Activated naive CD4-positive, alpha-beta T cell treated with anti-CD3 and anti-CD28 coated beads, Interleukin-2, amount 50 U/mL, for 72 hours (primary cell): ENCODE results near the gene MMEL1. TPM values are rescaled to one million over a fixed set of nuclear protein-coding genes. Genes with fewer than 3 reads are reported as not detected.
A peak's percentile ranks its signal among the peaks of the same experiment; 100 is the strongest.
"Not testable (repeated sequence)": the region's sequence is repeated elsewhere in the genome, so short reads cannot be mapped to it uniquely, and the experiment has no call there.

ENCODE experiments used
- ATAC-seq, 2 donors: fragments of 150-1000 bp; cut with Tn5 transposase; 2 replicates each; pipeline ENCODE4 v1.10.0; 2021; ENCODE audit warnings: mild to moderate bottlenecking in 2 of 2, moderate library complexity in 2 of 2
- DNase-seq, 2 donors: peaks; one replicate each; pipeline ENCODE4 v3.0.0; 2021 to 2022; ENCODE audit warnings: low spot score in 2 of 2
- H3K27ac Mint-ChIP-seq, 2 donors: one replicate each; pipeline ENCODE4 v1.8.0; 2022; ENCODE audit warnings: mild to moderate bottlenecking in 2 of 2, mixed read lengths in 2 of 2
- H3K36me3 Mint-ChIP-seq, 2 donors: one replicate each; pipeline ENCODE4 v1.8.0; 2022; ENCODE audit warnings: mixed read lengths in 2 of 2
- H3K9me3 Mint-ChIP-seq, 2 donors: one replicate each; pipeline ENCODE4 v1.8.0; 2022; ENCODE audit warnings: mixed read lengths in 2 of 2
- total RNA-seq, 2 donors: library from RNA; stranded (reverse); gene quantifications; one replicate each; pipeline ENCODE4 v1.2.3, GENCODE V29; 2022

The MMEL1 gene
- total RNA-seq, 2 donors from 2014 or later = 1.4 to 2.5 TPM

DNA sequence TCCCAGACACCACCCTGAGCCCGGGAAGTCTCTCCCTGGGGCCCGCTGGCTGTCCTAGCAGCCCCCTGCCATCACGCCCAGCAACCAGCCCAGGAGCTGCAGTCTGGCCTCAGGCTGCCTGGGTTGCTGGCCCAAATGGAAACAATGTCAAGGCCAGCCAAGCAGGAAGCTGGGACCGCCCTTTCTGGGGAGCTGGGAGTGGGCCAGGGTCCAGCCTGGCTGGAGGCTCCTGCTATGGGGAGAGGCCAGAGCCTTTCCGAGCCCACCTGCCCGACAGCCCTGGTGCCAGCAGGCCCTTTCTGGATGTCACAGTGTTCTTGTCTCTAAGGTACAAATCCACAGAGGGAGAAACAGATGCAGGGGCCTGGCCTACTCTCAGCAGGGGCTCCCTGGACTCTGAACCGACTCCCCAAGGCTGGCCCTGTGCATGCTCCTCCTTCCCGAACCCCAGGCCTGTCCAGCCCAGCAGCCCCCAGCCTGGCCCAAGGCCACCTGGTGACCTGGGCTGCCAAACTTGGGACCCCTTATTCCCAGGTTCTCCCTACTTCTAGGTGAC, 1.2 kb upstream of the MMEL1 start:
- DNase-seq = no peak
- Mint-ChIP-seq H3K27ac (no peak overlapping the region), H3K9me3 (peaks cover 8 to 19% of the 10 kb centered on the region in 2 donors), H3K36me3 (peaks cover 8 to 24% of the 10 kb centered on the region in 2 donors)
- no peak for ATAC-seq

DNA sequence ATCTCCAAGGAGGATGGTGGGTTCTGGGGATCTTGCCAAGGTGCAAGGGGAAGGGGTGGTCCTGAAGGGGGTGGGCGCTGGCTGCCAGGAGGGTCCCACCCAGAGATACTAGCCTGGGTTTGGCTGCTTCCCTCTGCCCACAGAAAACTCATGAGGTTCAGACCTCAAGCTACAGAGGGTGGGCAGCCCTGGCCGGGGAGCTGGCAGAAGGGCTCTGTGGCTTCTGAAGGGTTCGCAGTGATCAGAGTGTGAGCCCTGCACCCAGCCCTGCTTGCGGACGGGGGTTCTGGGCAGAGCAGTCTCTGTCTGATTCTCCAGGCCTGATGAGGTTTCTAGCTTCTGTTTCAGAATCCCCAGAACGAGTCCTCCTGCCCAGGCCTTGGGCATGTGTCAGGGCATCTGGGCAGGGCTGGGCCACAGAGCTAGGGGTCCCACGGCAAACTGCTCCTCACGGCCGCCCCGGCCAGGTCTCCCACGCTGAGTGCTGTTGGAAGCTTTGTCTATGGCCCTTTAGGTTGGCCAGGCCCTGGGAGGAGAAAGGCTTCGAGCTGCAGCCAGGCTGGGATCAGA, 635 bp upstream of the MMEL1 start:
- Mint-ChIP-seq H3K27ac (no peak overlapping the region), H3K9me3 (peaks cover 8 to 19% of the 10 kb centered on the region in 2 donors), H3K36me3 (peaks cover 8 to 24% of the 10 kb centered on the region in 2 donors)
- DNase-seq = no peak
- no peak for ATAC-seq

DNA sequence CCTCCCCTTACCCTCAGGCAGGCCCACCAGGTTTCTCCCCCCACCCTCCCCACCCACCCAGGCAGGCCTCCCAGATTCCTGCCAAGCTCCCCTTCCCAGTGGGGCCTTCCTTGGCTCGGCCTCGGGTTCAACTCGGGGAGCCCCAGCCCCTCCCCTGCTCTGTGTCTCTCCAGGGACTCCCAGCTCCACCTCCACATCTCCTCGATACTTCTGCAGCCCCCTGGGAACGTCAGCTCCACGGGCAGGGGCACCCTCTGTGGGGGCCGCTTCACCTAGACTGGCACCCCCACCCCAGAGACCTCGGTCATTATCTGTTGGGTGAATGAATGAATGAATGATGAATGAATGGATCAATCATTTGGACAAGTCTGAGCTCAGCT, 775 bp downstream of the MMEL1 start:
- Mint-ChIP-seq H3K9me3 (peaks cover 8 to 16% of the 10 kb centered on the region in 2 donors), H3K36me3 (peaks cover 8 to 20% of the 10 kb centered on the region in 2 donors), H3K27ac (no peak overlapping the region)
- DNase-seq = no peak
- ATAC-seq = no peak

DNA sequence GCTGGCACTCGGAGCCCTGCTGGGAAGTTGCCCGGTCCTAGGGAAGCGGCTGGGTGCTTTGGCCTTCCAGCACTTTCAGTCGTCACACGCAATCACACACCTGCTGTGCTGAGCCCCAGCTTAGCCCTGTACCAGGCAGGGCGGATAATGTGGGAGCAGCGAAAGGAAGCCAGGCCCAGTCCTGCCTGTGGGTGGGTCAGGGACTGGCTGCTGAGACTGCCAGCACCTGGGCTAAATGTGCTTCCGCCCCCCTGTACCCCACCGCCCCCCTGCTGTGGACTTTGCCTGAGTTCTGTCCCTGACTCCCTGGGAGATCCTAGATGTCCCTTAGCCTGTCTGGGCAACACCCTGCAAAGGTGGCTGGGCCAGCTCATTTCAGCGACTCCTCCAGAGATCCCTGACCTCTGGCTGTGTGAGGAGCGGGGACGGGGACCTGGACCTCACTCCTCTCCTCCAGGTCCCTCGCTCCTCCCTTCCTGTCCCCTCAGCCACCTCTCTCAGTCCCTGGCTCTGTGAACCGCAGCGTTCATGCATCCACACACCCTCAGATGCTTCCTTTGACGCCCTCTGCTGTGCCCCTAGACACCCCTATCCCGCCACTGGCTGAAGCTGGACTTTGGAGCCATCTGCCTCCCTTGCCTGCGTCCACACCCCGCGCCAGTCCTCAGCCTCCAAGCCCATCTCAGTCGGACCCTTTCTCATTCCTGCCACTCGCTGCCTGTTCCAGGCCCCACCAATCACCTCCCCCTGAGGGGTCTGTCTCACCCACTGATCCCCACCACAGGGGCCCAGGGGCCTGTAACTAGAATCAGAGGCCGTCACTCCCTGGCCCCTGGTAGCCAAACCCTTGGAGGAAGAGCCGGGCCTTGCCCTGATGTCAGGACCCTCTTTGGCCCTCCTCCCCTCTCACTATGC, 1.4 kb downstream of the MMEL1 start:
- DNase-seq = no peak
- Mint-ChIP-seq H3K36me3 (peaks cover 8 to 13% of the 10 kb centered on the region in 2 donors), H3K9me3 (peaks cover 8 to 11% of the 10 kb centered on the region in 2 donors), H3K27ac (no peak overlapping the region)
- no peak for ATAC-seq

DNA sequence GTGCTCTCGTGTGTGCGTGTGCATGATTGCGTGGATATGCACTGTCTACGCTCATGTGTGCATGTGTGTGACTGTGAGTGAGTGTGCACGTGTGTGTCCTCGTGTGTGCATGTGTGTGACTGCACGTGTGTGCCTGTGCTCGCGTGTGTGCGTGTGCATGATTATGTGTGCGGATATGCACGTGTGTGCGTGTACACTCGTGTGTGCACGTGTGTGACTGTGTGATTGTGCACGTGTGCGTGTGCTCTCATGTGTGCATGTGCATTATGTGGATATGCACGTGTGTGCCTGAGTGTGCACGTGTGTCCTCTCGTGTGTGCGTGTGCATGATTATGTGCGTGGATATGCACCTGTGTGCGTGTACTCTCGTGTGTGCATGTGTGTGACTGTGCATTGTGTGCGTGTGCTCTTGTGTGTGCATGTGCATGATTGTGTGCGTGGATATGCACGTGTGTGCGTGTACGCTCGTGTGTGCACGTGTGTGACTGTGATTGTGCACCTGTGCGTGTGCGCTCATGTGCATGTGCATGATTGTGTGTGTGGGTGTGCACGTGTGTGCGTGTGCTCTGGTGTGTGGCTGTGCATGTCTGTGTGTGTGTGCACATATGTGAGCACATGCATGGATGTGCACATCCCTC, 2.2 kb downstream of the MMEL1 start:
- Mint-ChIP-seq H3K9me3 (peaks cover 8 to 11% of the 10 kb centered on the region in 2 donors), H3K36me3 (peaks cover 7 to 8% of the 10 kb centered on the region in 2 donors), H3K27ac (no peak overlapping the region)
- ATAC-seq (no peak), DNase-seq (no peak)

DNA sequence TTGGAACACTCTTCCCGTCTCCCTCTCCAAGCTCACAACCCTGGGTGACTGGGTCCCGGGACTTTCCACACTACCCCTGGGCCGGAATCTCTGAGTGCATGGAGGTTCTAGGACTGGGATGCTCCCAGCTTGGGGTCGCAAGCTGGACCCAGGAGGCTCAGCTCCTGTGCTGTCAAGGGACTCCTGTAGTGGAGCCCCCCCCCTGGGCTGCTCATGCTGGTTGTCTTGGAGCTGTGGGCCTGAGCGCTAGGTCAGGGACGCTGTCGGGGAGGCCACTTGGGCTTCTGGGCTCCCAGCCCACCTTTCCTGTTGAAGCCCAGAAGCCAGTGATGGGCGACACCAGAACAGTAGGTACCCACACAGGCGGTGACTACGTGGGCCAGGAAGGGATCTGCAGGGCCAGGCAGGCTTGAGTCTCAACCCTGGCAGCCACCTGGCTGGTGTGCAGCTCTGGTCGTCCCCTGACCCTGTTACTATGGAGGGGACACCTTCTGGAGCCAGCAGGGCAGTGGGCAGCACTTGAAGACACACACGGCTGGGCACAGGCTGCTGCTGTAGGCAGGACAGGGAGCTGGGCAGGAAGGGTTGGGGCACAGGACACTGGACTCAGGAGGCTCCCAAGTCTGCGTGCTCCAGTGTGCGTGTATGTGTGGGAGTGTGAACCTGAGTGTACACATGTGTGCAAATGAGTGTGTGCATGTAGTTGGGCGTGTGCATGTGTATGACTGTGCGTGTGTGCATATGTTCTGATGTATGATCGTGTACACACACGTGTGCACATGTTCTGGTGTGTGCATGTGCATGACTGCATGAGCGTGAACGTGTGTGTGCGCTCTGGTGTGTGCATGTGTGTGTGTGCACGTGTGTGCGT, 3.0 kb downstream of the MMEL1 start:
- no peak overlapping the region for H3K27ac Mint-ChIP-seq
- ATAC-seq (no peak), DNase-seq (no peak)
- H3K9me3 Mint-ChIP-seq = peaks cover 8 to 11% of the 10 kb centered on the region in 2 donors
- peaks cover 7 to 8% of the 10 kb centered on the region in 2 donors for H3K36me3 Mint-ChIP-seq

DNA sequence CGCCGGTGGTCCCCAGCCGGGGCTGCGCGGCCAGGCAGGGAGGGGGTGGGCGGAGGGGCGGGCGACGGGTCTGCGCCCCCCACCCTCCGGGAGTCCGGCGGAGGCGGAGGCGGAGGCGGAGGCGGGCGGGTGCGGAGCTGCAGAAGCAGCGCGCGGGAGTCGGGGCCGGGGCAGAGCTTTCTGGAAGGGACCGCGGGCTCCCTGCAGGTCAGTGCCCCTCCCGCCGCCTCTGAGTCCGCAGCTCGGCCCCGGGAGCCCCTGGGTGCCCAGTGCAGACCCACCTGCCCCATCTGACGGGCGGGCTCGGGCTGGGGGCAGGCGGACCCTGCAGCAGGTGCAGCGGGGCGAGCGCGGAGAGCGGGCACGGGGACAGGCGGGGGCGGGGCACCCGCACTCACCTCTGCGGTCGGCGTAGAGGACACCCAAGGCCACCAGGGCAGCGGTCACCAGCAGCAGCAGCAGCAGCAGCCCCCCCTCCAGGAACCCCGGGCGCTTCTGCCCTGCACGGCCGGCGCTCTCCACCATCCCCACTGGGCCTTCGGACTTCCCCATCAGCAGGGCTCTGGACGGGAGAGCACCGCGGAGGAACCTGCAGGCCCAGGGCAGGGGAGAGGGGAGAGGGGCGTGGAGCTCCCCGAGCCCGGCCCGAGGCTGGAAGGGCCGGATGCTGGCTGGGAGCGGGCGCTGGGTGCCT, 3.7 kb downstream of the MMEL1 start:
- ATAC-seq = no peak
- no peak for DNase-seq
- peaks cover 7 to 8% of the 10 kb centered on the region in 2 donors for H3K36me3 Mint-ChIP-seq
- no peak overlapping the region for H3K27ac Mint-ChIP-seq
- H3K9me3 Mint-ChIP-seq = peaks cover 8 to 11% of the 10 kb centered on the region in 2 donors

DNA sequence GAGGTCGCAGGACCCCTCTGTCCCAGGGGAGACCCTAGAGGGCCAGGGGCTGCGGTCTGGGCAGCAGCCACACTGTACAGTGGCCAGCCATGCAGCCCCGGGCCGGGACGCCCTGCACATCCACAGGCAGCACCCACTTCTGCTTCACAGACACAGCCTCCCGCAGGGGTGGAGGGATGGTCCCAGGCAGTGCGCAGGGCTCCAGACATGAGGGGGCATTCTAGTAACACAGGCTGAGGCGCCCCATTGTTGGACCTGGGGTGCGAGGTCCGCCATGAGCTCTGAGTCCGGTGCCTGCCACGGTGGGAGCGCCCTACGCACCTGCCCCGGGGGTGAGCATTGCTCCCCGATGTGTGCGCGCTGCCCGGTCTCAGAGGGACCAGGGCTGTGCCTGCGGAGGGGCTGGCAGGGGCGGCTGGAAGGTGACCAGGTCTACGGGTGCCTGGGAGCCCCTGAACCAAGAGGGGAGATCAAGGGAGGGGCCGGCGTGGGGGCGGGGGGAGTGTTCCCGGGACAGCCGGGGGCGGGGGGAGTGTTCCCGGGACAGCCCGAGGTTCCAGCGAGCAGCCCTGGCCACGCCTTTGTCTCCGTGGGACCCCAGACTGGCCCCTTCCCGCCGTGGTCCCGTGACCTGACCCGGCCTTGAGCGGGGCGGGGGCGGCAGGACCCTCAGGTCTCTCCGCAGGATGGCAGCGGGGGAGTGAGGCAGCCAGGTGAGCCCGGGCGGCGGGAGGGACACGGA, 4.5 kb downstream of the MMEL1 start:
- DNase-seq (no peak), ATAC-seq (peak in 1 of 2 donors; percentile 43)
- H3K27ac Mint-ChIP-seq = no peak overlapping the region
- peaks cover 8 to 11% of the 10 kb centered on the region in 2 donors for H3K9me3 Mint-ChIP-seq
- H3K36me3 Mint-ChIP-seq = peaks cover 7 to 8% of the 10 kb centered on the region in 2 donors

DNA sequence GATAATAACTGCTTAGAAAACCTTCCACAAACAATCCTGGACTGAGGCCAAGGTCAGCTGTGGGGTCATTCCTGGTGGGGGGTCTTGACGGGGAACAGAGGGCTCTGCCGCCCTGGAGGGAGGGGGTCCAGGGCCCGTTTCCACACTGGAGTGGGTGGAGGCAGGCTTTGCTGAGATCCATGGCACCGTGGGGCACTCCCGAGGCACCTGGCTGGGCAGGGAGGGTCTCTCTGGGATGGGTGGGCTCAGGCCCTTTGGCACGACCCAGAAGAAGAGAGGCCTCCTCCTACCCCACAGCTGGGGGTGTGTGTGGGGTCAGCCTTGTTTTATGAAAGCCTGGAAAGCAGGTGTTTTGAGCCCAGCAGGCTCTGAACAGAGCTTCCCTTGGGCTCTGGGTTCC, 5.1 kb downstream of the MMEL1 start:
- Mint-ChIP-seq H3K36me3 (peaks cover 7 to 8% of the 10 kb centered on the region in 2 donors), H3K9me3 (peaks cover 8 to 11% of the 10 kb centered on the region in 2 donors), H3K27ac (no peak overlapping the region)
- DNase-seq (no peak), ATAC-seq (no peak)

DNA sequence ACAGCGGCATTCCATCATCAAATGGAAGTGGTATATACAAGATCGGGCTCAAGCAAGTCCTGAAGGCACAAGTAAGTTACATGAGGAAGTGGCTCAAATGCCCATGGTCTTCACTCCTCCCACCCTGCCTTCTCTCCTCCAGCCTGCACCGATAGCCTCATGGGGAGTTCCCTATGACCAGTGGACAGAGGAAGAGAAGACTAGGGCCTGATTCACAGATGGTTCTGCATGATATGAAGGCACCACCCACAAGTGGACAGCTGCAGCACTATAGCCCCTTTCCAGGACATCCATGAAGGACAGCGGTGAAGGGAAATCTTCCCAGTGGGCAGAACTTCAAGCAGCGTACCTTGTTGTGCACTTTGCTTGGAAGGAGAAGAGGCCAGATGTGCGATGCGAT, 7.1 kb downstream of the MMEL1 start:
- H3K9me3 Mint-ChIP-seq = peaks cover 6 to 13% of the 10 kb centered on the region in 2 donors

DNA sequence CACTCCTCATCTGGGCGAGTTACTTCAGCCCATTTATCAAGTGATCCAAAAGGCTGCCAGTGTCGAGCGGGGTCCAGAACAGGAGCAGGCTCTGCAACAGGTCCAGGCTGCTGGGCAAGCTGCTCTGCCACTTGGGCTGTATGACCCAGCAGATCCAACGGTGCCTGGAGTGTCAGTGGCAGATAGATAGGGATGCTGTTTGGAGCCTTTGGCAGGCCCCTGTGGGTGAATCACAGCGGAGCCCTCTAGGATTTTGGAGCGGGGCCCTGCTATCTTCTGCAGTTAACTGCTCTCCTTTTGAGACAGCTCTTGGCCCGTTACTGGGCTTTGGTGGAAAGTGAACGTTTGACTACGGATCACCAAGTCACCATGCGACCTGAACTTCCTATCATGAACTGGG, 7.5 kb downstream of the MMEL1 start:
- ATAC-seq (no peak), DNase-seq (no peak)
- Mint-ChIP-seq H3K9me3 (peaks cover 2 to 9% of the 10 kb centered on the region in 2 donors), H3K36me3 (peaks cover 2 to 12% of the 10 kb centered on the region in 2 donors), H3K27ac (no peak overlapping the region)

More for the DNA sequence above, 7.1 kb downstream of the MMEL1 start:
- peaks cover 6 to 17% of the 10 kb centered on the region in 2 donors for H3K36me3 Mint-ChIP-seq
- not testable (repeated sequence) for H3K27ac Mint-ChIP-seq, DNase-seq, ATAC-seq

DNA sequence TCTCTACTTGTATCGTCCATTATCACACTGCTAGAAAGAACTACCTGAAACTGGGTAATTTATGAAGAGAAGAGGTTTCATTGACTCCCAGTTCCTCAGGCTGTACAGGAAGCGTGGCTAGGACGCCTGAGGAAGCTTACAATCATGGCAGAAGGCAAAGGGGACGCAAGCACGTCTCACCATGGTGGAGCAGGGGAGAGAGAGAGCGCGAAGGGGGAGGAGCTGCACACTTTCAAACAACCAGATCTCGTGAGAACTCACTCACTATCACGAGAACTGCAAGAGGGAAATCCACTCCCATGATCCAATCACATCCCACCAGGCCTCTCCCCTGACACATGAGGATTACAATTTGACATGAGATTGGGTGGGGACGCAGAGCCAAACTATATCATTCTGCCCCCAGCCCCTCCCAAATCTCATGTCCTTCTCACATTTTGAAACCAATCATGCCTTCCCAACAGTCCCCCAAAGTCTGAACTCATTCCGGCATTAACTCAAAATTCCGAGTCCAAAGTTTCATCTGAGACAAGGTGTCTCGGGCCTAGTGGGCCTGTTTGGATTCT, 8.0 kb downstream of the MMEL1 start:
- Mint-ChIP-seq H3K36me3 (peaks cover 4 to 15% of the 10 kb centered on the region in 2 donors), H3K9me3 (peaks cover 2 to 8% of the 10 kb centered on the region in 2 donors), H3K27ac (no peak overlapping the region)
- ATAC-seq = no peak
- DNase-seq = no peak

DNA sequence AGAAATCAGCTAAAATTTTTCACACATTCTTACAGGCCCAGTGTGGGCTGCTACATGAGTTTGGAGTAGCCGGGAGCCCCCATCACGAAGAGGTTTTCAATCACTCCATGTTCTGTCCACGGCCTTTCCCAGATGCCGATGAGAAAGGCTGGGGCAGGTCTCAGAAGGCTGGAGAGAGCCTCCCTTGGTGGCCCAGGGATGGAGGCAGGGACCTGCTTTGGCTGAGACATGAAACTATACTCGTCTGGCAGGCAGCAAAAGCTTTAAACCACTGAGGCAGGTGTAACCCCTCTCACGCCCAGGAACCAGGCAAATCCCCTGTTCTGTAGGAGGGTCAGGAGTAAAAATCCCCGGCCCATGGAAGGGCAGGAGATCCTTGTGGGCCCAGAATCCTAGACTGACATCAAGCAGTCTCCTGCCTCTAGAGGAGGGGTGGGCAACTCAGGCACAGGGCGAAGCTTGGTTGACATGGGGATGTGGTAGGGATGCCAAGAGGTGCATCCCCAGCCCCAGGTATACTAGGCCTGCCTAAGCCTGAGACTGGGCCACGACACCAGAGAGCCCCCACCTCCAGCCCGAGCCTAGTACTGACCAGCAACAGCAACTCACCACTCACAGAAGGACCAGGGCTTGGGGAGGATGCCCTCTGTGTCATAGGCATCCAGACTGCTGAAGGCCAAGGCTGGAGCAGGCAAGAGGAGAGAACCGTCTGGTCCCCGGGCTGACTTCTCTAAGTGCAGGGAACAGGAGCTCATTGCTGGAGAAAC, 9.1 kb downstream of the MMEL1 start:
- no peak for DNase-seq
- no peak overlapping the region for H3K27ac Mint-ChIP-seq
- peaks cover 8 to 19% of the 10 kb centered on the region in 2 donors for H3K36me3 Mint-ChIP-seq
- ATAC-seq = no peak
- peaks cover 6 to 11% of the 10 kb centered on the region in 2 donors for H3K9me3 Mint-ChIP-seq

DNA sequence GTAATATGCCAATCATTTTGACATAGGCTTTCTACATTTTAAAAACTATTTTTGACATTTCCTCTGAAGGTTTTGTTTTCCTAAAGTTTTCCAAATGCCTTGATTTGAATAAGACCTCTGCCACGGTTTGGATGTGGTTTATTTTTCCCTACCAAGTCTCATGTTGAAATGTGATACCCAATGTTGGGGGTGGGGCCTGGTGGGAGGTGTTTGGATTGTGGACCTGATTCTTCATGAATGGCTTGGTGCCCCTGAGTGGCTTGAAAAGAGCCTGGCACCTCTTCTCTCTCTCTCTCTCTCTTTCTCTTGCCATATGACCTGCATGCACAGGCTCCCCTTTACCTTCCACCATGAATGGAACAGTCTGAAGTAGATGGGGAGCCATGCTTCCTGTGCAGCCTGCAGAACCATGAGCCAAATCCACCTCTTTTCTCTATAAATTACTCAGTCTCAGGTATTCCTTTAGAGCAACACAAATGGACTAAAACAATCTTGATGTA, 14.8 kb downstream of the MMEL1 start:
- ATAC-seq (no peak), DNase-seq (no peak)
- Mint-ChIP-seq H3K9me3 (peaks cover 21 to 36% of the 10 kb centered on the region in 2 donors), H3K36me3 (peaks cover 27 to 33% of the 10 kb centered on the region in 2 donors), H3K27ac (no peak overlapping the region)
